Measurements from ENCODE around the gene SH3BGRL3.
A peak's percentile ranks its signal among the peaks of the same experiment; 100 is the strongest.

SH3BGRL3 gene

DNA sequence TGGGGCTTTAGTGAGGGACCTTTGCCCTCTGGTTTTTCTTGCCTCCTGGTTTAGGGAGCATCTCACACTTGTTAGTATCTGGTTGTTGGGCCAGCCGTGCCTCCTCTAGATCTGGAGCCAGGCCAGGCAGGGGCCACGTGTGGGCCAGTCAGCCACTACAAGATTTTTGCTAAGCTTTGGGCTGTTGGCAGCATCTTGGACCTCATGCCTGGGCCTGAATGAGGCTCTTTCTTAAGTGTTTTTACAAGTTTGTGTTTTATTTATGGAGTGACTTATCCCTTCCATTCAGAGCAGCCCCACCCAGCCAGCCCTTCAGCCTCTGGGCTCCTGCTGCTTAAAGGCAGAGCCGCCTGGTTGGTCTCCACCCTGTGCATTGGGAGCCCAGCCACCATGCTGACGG is 1.6 kb upstream of the SH3BGRL3 start:
- no peak for DNase-seq

DNA sequence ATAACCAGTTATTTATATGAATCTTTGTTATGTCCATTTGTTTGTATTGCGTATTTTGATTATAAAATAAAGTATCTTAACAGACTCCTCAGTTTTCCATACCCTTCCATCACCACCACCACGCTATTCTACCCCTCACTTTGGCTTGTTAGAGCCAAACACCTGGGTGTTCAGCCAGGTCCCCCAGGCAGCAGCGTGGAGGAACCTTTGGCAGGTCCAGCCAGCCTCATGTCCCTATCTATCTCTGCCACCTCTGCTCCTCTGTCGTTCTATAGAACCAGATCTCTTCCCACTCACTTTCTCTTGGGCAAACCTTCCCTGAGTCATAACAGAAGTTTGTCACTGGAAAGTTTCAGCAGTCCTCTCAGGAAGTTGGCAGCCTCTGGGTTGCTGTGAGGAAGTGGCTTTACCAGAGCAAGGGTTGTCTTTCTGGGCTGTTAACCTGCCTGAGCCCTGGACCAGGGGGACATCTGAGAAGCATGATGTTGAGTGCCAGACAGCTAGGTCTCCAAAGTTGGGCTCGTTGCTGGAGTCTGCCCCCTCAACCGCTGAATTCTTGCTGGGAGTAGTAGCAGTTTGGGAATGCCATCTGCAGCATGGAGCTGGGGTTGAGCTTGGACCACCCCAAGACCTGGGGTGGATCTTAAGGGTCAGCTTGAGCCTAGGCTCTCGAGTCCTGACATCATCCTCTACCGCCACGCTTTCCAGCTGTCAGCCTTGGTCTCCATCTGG is 996 bp upstream of the SH3BGRL3 start:
- DNase-seq = no peak

DNA sequence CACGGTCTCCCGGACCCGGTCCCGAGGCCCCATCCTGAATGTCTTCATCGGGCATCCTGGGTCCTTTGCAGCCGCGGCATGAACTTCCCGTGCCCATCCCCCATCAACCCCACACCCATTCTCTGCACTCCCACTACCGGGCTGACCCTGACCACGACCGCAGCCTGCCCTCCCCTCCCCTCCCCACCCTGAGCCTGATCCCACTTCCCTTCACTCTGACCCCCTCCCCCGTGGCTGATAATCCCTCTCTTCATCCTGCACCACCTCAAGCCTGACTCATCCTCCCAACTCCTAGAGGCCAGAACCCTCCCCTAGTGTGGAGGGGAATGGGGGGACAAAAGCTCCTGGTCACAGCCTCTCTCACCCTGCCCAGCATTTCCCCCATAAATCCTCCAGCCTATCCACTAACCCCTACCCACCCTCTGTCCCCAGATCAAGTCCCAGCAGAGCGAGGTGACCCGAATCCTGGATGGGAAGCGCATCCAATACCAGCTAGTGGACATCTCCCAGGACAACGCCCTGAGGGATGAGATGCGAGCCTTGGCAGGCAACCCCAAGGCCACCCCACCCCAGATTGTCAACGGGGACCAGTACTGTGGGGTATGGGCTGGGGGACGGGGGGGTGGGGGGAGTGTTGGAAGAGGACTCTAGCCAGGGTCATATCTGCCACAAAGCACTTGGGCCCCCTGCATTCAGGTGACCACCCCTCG is 602 bp downstream of the SH3BGRL3 start:
- DNase-seq = no peak

DNA sequence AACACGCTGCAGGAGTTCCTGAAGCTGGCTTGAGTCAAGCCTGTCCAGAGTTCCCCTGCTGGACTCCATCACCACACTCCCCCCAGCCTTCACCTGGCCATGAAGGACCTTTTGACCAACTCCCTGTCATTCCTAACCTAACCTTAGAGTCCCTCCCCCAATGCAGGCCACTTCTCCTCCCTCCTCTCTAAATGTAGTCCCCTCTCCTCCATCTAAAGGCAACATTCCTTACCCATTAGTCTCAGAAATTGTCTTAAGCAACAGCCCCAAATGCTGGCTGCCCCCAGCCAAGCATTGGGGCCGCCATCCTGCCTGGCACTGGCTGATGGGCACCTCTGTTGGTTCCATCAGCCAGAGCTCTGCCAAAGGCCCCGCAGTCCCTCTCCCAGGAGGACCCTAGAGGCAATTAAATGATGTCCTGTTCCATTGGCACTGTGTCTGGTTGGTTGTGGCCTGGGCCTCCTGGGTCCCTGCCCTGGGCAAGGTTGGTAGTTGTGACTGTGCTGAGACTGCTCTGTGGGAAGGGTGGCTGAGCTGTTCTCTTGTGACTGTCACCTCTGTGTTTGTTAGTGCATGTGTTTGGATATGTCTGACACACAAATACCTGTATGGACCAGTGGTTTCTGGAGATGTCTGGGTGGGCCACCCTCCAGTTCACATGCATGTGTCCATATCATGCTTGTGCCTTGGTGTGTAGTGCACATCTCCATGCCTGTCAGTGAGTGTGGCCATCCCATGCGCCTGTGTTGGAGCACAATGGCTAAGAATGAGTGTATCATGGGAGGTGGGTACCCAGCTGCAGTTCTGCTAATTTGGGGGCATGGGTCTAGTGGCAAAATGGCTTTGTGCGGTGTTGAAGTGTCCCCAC is 1.4 kb downstream of the SH3BGRL3 start:
- no peak for DNase-seq

DNA sequence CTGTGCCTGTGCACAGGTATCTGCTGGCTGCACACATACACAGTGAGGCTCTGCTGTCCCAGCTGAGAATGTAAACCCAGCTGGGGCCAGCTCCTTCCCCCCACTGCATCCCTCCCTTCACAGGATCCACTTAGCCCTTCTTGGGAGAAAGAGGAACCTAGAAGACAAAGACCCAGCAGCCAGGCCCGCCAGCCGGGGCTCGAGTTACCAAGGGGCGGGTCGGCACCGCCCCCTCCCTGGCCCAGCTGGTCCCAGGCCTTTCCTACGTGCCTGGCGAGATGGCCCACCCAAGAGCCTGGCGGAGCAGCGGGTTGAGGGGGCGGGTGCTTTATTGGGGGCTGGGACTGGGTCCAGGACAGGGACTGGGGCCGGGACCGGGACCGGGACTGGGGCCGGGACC is 2.1 kb downstream of the SH3BGRL3 start:
- DNase-seq = no peak

DNA sequence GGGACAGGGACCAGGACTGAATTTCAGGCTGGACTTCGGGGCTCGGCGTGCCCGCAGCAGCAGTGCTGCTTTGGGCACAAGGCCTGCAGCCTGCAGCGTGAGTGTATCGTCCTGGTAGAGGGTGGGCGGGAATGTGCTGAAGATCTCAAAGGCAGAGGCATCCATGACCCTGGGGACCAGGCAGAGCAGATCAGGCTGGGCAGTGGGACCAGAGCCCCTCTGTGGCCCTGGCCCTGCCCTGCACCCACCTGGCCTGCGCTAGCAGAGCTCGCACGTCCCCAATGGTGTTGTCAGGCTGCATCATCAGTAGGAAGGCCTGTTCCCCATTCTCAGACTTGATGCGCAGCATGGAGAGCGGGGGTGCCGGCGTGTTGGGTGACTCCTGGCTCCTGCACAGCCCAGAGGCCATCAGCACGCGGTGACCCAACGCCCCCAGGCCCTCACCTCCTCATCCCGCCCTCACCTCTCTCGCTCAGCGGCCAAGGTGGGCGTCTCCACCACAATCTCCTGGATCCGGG is 2.6 kb downstream of the SH3BGRL3 start:
- no peak for DNase-seq

DNA sequence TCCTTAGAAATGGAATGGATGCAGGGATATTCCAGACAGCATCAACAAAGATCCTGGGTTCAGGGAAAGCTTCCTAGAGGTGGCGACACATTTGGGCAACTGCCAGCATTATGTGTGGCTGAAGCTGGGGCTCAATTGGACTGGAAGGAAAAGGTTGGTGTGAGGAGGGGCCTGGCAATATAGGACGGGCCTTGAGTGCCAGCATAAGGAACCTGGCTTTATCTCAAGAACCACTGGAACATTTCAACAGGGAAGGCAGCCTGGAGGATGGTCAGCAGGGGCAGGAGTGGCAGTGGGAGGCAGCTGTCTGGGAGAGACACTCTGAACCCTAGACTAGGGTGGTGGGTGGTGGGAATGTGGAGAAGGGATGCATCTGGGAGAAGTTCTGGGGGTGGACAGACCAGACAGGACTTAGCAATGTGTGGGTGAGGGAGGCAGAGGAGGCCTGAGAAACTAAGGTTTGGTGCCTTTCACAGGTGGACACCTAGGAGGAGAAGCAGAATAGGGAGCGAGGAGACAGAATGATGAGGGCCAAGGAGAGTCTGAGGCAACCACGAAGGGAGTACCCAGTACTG is 3.5 kb downstream of the SH3BGRL3 start:
- no peak for DNase-seq

DNA sequence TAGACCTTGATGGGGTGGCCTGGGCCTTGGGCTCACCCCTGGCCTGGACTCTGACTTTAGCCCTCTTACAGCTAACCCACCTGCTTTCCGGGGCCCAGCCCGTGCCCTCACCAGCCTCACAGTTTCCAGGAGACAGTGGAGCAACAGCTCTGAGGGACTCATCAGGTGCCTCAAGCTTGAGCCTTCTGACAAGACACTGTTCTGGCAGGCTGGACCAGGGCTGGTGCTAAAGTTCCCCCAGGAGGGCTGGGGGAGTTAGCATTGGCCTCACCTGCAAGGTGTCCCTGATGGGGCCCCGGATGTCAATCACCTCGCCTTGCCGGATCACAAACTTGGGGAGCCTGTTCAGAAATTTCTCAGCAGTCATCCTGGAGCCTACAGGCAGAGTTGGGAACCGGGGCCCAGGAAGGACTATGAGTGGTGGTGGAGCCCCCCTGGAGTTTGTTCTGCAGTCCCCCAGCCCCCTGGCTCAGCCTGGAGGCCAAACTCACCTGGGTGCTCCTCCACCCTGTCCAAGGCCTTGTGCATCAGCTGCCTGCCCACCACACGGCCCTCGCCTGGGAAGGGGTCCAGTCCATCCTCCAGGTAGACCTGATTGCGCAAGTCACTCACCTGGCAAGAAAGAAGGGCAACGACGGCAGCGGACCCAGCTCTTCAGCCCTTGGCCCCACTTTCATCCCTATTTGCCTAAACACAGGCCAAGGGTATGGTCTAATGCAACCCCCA is 4.1 kb downstream of the SH3BGRL3 start:
- DNase-seq = no peak

DNA sequence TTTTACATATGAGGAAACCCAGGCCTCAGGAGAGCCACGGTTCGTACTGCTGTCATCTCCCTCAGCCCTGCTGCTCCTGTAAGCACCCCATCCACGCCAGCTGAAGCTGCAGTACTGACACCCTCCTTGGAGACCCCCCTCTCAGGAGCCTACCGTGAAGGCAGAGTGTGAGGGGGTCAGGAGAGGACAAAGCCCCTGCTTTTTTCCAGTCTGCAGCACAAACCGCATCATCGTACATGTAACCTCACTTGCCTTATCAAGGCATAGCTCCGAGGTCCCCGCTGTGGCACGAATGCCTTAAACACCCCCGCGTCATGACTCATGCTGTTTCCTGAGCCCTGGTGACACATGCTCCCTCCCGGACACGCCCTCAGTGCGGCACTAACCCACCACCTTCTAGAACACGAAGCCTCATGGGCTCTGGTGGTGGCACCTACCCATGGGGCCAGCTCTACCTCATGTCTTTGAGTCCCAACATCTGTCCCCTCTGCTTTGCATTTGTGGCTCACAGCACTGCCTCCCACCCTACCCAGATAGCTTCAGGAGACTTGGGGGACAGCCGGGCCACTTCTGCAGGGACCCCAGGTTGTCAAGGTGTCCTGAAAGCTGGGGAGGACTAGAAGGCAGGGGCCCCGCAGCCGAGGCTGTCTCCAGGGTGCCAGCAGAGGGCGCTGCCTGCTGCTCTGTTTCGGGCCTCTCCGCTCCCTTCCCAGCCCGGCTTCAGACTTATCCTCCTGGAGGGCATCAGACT is 4.9 kb downstream of the SH3BGRL3 start:
- DNase-seq = no peak

DNA sequence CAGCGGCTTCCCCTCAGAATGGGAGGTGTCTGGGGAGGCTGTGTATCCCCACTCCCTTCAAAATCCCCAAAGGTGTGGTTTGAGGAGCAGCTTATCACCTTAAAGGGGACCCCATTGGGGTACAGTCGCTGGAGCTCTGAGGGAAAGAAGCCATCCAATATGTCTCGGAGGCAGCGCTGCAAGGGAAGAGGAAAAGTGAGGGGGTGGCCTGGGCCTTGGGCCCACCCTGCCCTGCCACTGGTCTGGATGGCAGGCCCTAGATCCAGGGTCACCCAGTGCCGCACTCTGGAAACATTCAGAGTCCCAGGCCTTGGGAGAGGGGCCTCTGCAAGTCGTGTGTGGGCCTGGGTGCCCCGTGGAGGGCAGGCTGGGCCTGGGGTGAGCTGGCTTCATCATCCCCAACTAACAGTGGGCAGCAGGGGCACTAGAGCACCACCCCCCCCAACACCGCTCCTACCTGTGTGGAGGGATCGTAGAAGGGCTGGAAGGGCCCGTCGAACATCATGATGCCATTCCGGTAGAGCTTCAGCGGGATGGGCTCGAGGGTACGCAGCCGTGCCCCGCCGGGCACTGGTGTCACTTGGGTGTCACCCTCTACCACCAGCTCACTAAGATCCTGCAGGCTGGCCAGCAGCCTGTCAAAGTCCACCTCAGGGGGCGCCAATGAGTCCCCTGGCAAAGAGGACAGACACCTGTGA is 5.6 kb downstream of the SH3BGRL3 start:
- no peak for DNase-seq

DNA sequence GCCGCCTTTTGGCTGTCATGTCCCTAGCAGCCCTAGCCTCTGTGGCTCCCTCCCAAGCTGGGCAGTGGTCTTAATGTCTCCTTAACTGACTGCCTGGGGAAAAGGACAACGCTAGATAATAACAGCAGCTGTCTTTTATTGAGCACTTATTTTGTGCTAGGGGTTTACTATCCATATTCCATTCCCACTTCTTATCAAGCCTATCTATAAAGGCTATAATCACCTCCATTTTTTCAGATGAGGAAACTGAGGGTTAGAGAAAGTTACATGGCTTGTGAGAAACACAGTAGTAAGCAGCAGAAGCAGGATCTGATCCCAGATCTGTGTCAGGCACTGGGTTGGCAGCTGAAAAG is 6.2 kb downstream of the SH3BGRL3 start:
- no peak for DNase-seq

DNA sequence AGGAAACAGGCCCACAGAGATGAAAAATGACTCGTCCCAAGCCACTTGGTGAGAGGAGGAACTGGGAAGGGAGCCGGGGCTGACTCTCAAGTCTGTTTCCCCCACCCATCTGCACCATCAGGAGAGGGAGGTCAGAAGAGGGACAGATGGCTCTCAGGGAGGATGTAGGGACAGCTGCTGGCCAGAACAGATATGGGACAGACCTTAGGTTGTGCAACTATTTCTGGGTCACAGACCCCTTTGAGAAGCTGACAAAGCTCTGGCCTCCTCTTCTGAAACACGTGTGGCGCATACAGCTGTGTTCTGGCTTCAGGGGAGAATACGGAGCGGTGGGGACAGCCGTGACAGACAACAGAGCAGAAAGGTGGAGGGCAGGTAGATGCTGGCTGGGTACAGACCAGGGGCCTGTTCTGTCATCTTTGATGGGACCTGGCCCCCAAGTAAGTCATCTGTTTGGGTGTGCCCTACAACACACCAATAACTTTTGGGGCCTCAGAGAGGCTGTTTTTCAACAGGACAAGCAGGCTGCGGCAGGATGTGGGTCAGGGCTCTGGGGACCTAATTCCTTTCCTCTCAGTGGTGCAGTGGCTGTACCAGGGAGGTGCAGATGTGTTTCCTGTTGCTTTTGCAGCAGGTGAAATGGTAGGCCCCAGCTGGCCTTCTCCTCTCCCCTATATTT is 7.3 kb downstream of the SH3BGRL3 start:
- no peak for DNase-seq

DNA sequence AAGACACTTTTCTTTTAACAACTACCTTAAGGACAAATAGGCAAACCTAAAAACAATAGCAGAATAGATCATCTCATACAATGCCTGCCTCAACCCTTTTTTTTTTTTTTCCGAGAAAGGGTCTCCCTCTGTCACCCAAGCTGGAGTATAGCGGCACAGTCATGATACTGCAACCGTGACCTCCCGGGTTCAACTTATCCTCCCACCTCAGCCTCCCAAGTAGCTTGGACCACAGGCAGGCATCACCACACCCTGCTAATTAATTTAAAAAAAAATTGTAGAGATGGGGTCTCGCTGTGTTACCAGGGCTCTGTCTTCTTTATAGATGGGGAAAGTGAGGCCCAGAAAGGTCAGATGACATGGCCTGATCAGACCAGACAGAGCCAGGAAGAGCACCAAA is 7.9 kb downstream of the SH3BGRL3 start:
- DNase-seq = no peak

DNA sequence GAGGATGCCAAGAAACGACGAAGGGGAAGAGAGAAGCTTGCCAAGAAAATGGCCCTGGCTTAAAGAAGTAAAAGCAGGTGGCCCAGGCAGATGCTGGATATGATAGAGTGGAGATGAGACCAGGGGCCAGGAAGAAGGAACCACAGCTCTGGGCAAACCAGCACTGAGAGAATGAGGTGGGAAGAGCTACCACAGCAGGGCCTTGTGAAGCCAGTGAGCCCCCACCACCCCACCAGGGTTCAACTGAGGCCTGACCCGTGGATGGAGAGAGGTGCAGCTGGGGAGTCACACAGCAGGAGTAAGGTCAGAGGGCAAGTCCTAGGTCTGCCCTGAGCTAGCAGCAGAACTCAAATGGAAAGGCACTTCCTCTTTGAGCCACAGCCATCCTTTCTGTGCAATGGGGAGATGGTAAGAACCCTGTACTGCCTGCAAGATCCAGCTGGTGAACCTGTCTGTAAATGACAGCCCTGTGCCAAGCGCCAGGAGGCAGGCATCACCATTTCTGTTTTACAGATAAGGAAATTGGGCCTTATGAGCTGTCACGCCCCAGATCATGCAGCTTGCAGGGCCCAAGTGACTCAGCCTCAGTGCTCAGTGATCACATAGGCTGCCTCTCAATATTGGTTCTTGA is 8.5 kb downstream of the SH3BGRL3 start:
- peak; percentile 39 for DNase-seq

DNA sequence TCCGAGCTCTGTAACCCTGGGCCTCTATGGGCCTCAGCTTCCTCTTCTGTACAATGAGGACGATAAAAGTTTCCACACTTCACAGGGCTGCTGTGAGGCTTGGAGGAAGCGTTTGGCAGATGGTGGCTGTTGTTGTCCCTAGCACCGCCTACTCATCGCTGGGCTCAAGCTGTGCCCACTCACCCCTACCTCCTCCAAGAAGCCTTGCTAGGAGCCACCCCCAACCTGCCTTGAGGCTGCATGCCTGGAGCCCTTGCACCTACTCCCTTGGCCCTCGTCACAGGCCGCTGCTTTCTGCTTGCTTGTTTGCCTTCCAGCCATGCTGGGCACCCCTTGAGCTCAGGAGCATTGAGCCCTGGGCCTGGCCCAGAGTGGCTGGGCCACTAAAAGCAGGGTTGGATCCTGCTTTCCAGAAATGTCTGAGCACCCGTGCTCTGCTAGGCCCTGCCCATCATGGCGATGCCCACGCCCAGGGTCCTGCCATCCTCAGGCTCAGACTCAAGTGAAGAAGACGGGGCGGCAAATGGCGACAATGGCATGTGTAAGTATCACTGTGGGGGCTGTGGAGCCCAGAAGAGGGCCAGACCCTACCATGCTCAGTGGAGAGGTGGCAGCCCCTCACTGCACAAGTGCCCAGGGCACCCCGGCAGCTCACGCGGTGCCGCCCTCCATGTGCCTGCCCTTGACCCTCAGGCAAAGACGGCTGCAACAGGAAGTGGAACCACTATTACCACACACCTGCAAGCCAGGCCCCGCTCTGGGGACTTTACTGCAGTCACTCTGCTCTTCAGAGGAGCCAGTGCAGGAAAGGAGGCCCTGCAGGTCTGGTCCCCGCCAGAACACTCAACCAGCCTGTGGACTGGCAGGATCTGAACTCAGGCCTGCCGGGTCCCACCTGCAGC is 9.5 kb downstream of the SH3BGRL3 start:
- DNase-seq = no peak

DNA sequence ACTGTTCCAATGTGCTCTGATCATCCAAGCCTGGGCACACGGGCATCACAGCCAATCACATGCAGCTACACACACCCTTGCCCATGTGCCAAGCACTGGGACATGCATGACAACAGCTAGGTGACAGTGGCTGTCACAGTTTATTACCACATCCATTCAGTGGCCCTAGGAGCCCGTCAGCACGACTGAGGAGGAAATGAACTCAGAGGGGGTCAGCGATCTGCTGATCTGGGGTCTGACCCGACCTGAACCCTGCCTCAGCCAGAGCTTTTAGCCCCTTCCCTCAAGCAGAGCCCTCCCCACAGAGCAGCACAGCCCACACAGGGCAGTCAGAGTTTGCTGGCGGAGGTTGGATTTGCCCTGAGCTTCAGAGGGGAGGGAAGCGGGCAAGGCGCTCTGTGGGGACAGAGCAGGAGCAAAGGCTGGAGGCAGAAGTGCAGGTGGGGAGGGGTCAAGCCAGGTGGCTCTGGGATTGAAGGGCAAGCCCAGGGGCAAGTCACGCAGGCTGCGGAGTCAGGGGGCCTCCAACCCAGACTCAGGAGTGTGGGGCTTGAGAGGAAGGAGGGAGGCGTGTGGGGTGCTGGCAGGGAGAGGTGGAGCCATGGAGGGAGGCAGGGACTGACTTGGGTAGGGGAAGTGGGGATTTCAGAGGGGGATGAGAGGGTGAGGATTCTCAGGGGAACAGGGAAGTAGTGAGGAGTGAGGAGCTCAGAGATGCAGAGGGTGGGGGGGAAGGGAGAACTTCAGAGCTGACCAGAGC is 10.4 kb downstream of the SH3BGRL3 start:
- DNase-seq = no peak

DNA sequence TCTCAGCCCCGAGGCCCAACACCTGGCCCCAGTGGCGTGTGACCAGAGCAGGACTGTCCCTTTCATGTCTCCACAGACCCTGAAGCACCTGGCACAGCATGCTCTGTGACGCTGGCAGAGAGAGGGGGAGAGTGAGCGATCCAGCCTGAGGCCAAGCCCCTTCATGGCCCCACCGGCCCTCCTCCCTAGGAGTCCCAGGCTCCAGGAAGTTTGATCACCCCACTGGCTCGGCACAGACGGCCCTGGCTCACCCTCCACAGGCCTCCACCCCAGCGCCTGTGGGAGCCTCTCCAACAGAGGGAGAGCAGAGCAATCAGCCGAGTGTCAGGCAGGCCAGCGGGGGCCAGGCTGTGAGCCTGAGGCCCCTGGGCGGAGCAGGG is 11.0 kb downstream of the SH3BGRL3 start:
- no peak for DNase-seq

DNA sequence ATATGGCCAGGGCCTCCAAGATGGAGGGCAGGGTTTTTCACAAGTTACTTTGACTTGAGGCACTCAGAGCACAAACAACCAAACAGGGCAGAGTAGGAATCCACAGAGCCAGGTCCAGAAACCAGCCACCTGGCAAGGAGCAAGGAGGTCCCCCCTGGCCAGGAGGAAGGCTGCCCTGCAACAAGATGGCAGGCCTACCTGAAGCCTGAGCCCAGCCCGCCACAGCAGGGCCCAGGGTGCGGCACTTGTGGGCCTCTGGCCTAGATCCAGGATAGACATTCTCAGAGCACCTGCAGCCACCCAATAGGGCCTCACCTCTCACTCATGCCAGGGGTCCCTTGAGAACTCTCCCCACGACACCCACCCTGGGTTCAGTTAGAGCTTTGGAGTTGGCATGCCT is 11.5 kb downstream of the SH3BGRL3 start:
- no peak for DNase-seq

All from NCI-H446 treated with DMSO at 0.1 percent for 48 hours (cell line).